Fibroblast of skin of scalp (primary cell): ENCODE measurements around the gene SLC4A4.

Experiments used
- DNase-seq: peaks from one replicate; pipeline ENCODE4 v3.0.0-alpha.2; 2013

Gene SLC4A4

GRCh38 chr4:71545168-71545567, 206.3 kb downstream of the SLC4A4 start:
- peak; percentile 94 for DNase-seq

- DNase-seq: peak; percentile 6
Measured at GRCh38 chr4:71549516-71550160, 210.8 kb downstream of the SLC4A4 start.

- DNase-seq: peak; percentile 56
Measured at GRCh38 chr4:71550220-71551165, 211.7 kb downstream of the SLC4A4 start.

GRCh38 chr4:71553605-71554004, 214.8 kb downstream of the SLC4A4 start:
- peak; percentile 50 for DNase-seq

GRCh38 chr4:71554025-71554424, 215.2 kb downstream of the SLC4A4 start:
- DNase-seq: no peak

GRCh38 chr4:71558248-71558647, 219.4 kb downstream of the SLC4A4 start:
- DNase-seq: no peak

DNA sequence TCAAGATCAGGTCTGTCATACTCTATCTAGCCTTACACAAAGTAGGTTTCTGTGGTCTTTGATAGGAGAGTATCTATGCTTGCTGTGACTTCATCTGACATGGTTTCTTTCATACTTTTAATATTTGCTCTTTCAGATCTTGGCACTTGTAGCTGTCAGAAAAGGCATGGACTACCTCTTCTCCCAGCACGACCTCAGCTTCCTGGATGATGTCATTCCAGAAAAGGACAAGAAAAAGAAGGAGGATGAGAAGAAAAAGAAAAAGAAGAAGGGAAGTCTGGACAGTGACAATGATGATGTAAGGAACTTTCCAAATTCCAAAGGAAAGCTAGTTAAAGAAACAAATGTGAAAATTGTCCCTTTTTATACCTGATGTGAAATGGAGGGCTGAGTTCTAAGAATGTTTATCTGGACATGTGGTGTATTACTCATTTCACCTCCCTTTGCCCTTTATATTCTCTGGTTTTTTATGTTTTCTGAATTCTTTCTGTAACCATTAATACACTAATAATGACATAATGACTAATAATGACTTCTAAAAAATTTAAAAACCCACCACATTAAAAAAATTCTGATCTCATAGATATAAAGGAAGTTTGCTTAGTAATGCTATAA, 221.2 kb downstream of the SLC4A4 start:
- DNase-seq: peak; percentile 42

GRCh38 chr4:71564775-71565174, 226.0 kb downstream of the SLC4A4 start:
- DNase-seq: no peak

DNA sequence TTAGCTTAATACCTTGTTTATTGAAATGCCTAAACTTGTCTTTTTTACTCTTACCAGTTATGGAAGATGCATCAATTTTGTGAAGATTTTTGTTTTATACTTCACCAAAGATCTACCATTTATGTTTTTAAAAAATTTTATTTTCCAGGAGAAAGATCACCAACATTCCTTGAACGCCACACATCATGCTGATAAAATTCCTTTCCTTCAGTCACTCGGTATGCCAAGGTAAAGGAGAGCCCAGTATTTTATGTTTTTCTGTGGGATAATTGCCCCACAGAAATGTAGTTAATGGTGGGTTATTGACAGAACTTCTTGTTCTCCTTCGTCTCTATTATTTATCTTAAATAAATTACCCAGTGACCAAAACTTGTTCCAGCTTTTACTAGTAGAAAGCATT, 228.0 kb downstream of the SLC4A4 start:
- no peak for DNase-seq

DNA sequence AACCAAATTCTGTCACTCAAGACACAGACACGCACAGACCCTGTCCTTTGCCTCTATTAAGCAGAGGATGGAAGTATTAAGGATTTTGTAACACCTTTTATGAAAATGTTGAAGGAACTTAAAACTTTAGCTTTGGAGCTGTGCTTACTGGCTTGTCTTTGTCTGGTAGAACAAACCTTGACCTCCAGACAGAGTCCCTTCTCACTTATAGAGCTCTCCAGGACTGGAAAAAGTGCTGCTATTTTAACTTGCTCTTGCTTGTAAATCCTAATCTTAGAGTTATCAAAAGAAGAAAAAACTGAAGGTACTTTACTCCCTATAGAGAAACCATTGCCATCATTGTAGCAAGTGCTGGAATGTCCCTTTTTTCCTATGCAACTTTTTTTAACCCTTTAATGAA, 229.3 kb downstream of the SLC4A4 start:
- DNase-seq: no peak

DNA sequence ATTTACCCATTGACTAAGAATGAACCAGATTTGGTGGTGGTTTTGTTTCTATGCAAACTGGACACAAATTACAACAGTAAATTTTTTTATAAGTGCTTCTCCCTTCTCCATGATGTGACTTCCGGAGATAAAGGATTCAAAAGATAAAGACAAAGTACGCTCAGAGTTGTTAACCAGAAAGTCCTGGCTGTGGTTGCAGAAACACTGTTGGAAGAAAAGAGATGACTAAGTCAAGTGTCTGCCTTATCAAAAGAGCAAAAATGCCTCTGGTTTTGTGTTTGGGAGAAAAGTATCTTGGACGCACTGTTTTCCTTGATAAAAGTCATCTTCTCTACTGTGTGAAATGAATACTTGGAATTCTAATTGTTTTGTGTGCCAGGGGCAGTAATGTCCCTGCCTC, 231.7 kb downstream of the SLC4A4 start:
- peak; percentile 11 for DNase-seq

GRCh38 chr4:71571346-71571745, 232.5 kb downstream of the SLC4A4 start:
- DNase-seq: no peak

DNA sequence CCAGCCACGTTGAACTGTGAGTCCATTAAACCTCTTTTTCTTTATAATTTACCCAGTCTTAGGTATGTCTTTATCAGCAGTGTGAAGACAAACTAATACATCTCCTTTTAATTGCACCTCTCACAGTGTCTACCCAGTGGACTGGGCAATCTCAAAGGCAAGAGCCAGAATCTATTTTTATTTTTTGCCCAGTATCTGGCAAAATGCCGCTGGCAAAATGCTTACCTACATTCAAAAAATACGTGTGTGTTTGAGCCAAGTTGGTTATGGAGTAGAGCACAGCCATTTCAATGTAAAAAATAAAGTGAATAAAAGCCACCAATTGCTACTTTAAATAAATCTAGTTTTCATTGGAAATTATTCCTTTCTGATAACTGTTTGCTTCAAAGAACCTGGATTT, 245.2 kb downstream of the SLC4A4 start:
- no peak for DNase-seq

DNA sequence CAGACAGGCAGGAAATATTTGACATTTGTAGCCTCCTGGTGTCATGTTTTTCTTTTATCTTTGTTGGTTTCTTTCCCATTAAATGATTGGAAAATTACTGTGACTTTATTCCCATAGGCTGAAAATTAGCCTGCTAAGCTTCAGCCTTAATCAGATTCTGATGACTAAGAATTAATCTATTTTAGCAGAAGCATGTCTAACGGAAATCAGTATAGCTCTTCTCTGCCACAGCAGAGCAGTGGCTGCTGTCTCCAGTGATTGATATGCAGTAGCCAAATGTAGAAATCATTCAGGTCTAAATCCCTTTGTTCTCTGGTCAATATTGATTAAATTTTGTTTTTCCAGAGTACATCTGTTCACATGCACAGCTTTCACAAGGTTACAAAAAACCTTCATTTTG, 245.8 kb downstream of the SLC4A4 start:
- peak; percentile 9 for DNase-seq

GRCh38 chr4:71586087-71586763, 247.4 kb downstream of the SLC4A4 start:
- DNase-seq: no peak

GRCh38 chr4:71587995-71588394, 249.2 kb downstream of the SLC4A4 start:
- DNase-seq: no peak

- DNase-seq: no peak
Measured at GRCh38 chr4:71592793-71593192, 254.0 kb downstream of the SLC4A4 start.

DNA sequence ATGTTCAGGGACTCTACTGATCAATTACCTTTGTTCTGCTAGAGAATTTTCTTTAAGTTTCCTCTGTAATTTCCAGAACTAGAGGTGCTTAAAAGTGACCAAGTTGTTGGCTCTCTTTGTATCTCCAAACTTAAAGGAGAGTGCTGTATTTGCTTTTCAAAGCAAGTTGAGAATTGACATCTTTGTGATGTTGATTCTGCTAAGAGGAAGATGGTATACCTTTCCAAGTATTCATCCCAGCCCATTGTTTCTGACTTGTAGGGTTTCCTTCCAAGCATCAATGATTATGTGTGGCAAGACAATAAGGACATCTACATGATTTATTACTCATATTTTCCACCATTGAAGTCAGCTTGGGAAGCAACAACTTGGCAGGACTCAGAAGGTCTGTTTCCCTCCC, 254.5 kb downstream of the SLC4A4 start:
- no peak for DNase-seq

GRCh38 chr4:71595576-71596108, 256.8 kb downstream of the SLC4A4 start:
- DNase-seq: no peak

DNA sequence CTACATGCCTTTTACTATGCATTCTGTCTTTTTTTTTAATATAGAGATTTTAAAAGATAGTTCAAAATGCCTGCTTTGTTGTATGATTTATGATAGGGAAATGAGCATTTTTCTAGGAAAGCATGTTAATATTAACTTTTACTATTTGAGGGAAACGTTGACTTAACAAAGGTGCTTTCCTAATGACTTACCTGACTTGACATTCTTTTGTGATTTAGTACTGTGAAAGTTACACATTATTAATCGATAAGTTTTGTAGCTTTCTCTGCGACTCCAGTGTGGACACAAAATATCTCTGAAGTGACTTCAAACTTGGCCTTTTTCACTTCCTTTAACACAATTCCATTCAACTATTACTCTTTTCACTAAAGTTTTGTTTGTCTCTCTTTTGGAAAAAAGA, 260.8 kb downstream of the SLC4A4 start:
- DNase-seq: no peak

DNA sequence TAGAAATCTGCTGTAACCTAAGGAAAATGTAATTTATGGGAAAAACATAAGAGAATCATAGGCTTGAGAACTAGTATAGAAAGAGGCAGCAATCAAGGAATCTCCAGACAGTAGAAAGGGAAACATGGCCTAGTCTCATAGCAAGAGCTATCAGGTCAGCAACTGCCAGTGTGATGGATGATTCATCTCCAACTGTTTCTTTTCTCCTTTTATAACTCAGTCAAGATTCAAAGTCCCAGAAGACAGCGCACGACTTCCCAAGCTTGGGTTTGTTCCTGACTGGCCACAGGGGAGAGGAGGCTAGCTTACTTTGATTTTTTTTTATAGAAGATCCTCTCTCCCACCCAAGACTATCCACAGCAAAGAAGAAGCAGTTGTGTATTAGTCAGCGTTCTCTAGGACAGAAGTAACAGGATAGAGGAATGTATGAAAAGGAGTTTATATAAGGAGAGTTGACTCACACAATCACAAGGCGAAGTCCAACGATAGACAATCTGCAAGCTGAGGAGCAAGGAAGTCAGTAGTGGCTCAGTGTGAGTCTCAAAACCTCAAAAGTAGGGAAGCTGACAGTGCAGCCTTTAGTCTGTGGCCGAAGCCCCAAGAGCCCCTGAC, 263.6 kb downstream of the SLC4A4 start:
- DNase-seq: peak; percentile 27

- no peak for DNase-seq
Measured at GRCh38 chr4:71604785-71605184, 266.0 kb downstream of the SLC4A4 start.
